ENCODE data around the gene RPP30. TPM values are rescaled to one million over a fixed set of nuclear protein-coding genes. Genes with fewer than 3 reads are reported as not detected.
"Not testable (repeated sequence)": the region's sequence is repeated elsewhere in the genome, so short reads cannot be mapped to it uniquely, and the experiment has no call there.

The RPP30 gene
- total RNA-seq, 1 experiment from 2014 or later = 36.6 TPM

- no peak for DNase-seq
- H3K27me3 Mint-ChIP-seq (ENCODE audit: unreplicated experiment) = no peaks in the 10 kb centered on the region
- H3K4me1 Mint-ChIP-seq (ENCODE audit: low read depth, unreplicated experiment) = no peaks in the 10 kb centered on the region
- CTCF ChIA-PET = interaction anchor here (0.7 kb wide), 1 partner anchor 295 kb away, joined by 7 read pairs; no protein-coding TSS in a partner anchor
- TF ChIP-seq, protein P1, sequence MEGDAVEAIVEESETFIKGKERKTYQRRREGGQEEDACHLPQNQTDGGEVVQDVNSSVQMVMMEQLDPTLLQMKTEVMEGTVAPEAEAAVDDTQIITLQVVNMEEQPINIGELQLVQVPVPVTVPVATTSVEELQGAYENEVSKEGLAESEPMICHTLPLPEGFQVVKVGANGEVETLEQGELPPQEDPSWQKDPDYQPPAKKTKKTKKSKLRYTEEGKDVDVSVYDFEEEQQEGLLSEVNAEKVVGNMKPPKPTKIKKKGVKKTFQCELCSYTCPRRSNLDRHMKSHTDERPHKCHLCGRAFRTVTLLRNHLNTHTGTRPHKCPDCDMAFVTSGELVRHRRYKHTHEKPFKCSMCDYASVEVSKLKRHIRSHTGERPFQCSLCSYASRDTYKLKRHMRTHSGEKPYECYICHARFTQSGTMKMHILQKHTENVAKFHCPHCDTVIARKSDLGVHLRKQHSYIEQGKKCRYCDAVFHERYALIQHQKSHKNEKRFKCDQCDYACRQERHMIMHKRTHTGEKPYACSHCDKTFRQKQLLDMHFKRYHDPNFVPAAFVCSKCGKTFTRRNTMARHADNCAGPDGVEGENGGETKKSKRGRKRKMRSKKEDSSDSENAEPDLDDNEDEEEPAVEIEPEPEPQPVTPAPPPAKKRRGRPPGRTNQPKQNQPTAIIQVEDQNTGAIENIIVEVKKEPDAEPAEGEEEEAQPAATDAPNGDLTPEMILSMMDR (IDR thresholded peaks at IDR 0.05; ENCODE audit: unreplicated experiment) = no peak
- H3K4me3 Mint-ChIP-seq (ENCODE audit: low read depth, unreplicated experiment) = no peak overlapping the region
- no peaks in the 10 kb centered on the region for H3K9me3 Mint-ChIP-seq (ENCODE audit: low read depth, unreplicated experiment)
- H3K36me3 Mint-ChIP-seq (ENCODE audit: insufficient read depth, unreplicated experiment) = peaks cover 7% of the 10 kb centered on the region
- BruUV-seq (replicated peaks) = no TSS peak
- H3K27ac Mint-ChIP-seq (ENCODE audit: unreplicated experiment) = no peak overlapping the region
- intact Hi-C loops (cut with micrococcal nuclease; ENCODE audit: unreplicated experiment) = loop anchor here (10.0 kb wide), 2 partner anchors 365 to 485 kb away; no protein-coding TSS in a partner anchor
Measured at GRCh38 chr10:90889636-90890035, 17.9 kb downstream of the RPP30 start.

- H3K27me3 Mint-ChIP-seq (ENCODE audit: unreplicated experiment) = no peaks in the 10 kb centered on the region
- BruUV-seq (replicated peaks) = no TSS peak
- no peak overlapping the region for H3K4me3 Mint-ChIP-seq (ENCODE audit: low read depth, unreplicated experiment)
- H3K36me3 Mint-ChIP-seq (ENCODE audit: insufficient read depth, unreplicated experiment) = peaks cover 7% of the 10 kb centered on the region
- CTCF ChIA-PET = no interaction called here
- no peak for DNase-seq
- H3K9me3 Mint-ChIP-seq (ENCODE audit: low read depth, unreplicated experiment) = no peaks in the 10 kb centered on the region
- H3K4me1 Mint-ChIP-seq (ENCODE audit: low read depth, unreplicated experiment) = no peaks in the 10 kb centered on the region
- H3K27ac Mint-ChIP-seq (ENCODE audit: unreplicated experiment) = no peak overlapping the region
- intact Hi-C loops (cut with micrococcal nuclease; ENCODE audit: unreplicated experiment) = no loop called here
- TF ChIP-seq, protein P1 (IDR thresholded peaks at IDR 0.05; ENCODE audit: unreplicated experiment) = no peak
Measured at GRCh38 chr10:90890347-90890746, 18.6 kb downstream of the RPP30 start.

GRCh38 chr10:90893190-90893589, 21.4 kb downstream of the RPP30 start:
- intact Hi-C loops (cut with micrococcal nuclease; ENCODE audit: unreplicated experiment) = no loop called here
- Mint-ChIP-seq H3K4me1 (ENCODE audit: low read depth, unreplicated experiment) (no peaks in the 10 kb centered on the region), H3K27ac (ENCODE audit: unreplicated experiment) (peak overlapping the region; percentile 56), H3K4me3 (ENCODE audit: low read depth, unreplicated experiment) (no peak overlapping the region), H3K36me3 (ENCODE audit: insufficient read depth, unreplicated experiment) (no peaks in the 10 kb centered on the region), H3K9me3 (ENCODE audit: low read depth, unreplicated experiment) (no peaks in the 10 kb centered on the region), H3K27me3 (ENCODE audit: unreplicated experiment) (no peaks in the 10 kb centered on the region)
- BruUV-seq (replicated peaks) = no TSS peak
- CTCF ChIA-PET = interaction anchor here (0.7 kb wide), 1 partner anchor 166 kb away, joined by 3 read pairs; no protein-coding TSS in a partner anchor
- TF ChIP-seq, protein P1 (IDR thresholded peaks at IDR 0.05; ENCODE audit: unreplicated experiment) = no peak
- DNase-seq = no peak

- BruUV-seq (replicated peaks); CTCF ChIA-PET; H3K4me1 Mint-ChIP-seq (ENCODE audit: low read depth, unreplicated experiment); H3K27me3 Mint-ChIP-seq (ENCODE audit: unreplicated experiment); H3K9me3 Mint-ChIP-seq (ENCODE audit: low read depth, unreplicated experiment); DNase-seq; H3K27ac Mint-ChIP-seq (ENCODE audit: unreplicated experiment); intact Hi-C loops (cut with micrococcal nuclease; ENCODE audit: unreplicated experiment); H3K36me3 Mint-ChIP-seq (ENCODE audit: insufficient read depth, unreplicated experiment); H3K4me3 Mint-ChIP-seq (ENCODE audit: low read depth, unreplicated experiment): not testable (repeated sequence)
Measured at GRCh38 chr10:90896916-90897315, 25.1 kb downstream of the RPP30 start.

GRCh38 chr10:90905925-90906324, 34.2 kb downstream of the RPP30 start:
- CTCF ChIA-PET = no interaction called here

More at GRCh38 chr10:90905925-90906324, 34.2 kb downstream of the RPP30 start:
- TF ChIP-seq, protein P1 (IDR thresholded peaks at IDR 0.05; ENCODE audit: unreplicated experiment) = no peak
- H3K9me3 Mint-ChIP-seq (ENCODE audit: low read depth, unreplicated experiment) = no peaks in the 10 kb centered on the region
- BruUV-seq (replicated peaks) = no TSS peak
- no peaks in the 10 kb centered on the region for H3K36me3 Mint-ChIP-seq (ENCODE audit: insufficient read depth, unreplicated experiment)
- H3K4me1 Mint-ChIP-seq (ENCODE audit: low read depth, unreplicated experiment) = no peaks in the 10 kb centered on the region
- intact Hi-C loops (cut with micrococcal nuclease; ENCODE audit: unreplicated experiment) = no loop called here
- H3K27ac Mint-ChIP-seq (ENCODE audit: unreplicated experiment) = no peak overlapping the region
- no peaks in the 10 kb centered on the region for H3K27me3 Mint-ChIP-seq (ENCODE audit: unreplicated experiment)
- no peak for DNase-seq
- no peak overlapping the region for H3K4me3 Mint-ChIP-seq (ENCODE audit: low read depth, unreplicated experiment)
